Left hindlimb (tissue), 1 donor: ENCODE results near the gene GPAT2.
A peak's percentile ranks its signal among the peaks of the same experiment; 100 is the strongest.
"Not testable (repeated sequence)": the region's sequence is repeated elsewhere in the genome, so short reads cannot be mapped to it uniquely, and the experiment has no call there.

ENCODE experiments used
- DNase-seq: peaks from one replicate; pipeline ENCODE4 v3.0.0-alpha.2; 2018

The GPAT2 gene

DNA sequence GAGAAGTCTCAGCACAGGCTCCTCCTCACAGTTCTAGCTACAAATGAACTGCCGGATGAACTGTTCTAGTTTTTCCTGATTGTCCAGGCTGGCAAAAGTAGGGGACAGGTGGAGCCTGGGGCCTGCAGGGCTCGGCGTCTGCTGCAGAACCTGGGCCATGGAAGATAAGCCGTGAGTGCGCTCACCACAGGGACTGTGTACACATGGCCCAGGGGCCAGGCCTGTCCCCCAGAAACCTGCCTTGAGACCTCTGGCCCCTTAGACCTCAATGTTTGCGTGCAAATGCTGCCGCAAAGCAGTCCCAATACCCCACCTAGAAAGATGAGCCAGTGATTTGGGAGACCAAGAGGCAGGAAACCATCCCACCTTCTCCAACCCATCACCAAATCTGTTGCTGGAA lies 12.6 kb downstream of the GPAT2 start:
- DNase-seq = not testable (repeated sequence)

GRCh38 chr2:96021142-96021541 lies 13.6 kb downstream of the GPAT2 start:
- not testable (repeated sequence) for DNase-seq

DNA sequence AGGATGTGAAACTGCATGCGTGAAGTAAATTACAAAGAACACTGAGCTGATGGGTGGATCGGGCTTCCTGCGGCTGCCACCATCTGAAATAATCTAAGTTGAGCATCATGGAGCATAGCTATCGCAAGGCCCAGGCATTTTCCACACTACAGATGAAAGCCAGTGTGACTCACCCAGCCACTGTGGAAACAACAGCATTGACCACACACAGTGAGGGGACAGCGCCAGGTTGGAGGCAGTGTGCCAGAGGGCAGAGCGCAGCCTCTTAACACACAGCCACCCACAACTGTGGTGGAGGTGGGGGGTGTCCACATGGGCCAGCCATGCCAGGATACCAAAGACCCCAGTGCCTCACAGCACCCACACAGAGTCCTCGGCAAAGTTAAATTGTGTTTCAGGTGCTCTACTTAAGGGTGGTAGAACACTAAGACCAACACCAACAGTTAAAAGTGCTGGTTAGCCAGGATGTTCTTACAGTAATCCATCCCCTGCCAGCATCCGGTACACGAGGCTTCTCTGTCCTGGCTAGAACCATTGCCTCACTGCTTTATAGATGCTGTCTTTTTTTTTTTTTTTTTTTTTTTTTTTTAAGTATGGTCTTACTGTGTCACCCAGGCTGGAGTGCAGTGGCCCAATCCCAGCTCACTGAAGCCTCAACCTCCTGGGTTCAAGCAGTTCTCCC lies 14.7 kb downstream of the GPAT2 start:
- not testable (repeated sequence) for DNase-seq

- not testable (repeated sequence) for DNase-seq
Measured at GRCh38 chr2:96016321-96016720, 18.4 kb downstream of the GPAT2 start.

DNA sequence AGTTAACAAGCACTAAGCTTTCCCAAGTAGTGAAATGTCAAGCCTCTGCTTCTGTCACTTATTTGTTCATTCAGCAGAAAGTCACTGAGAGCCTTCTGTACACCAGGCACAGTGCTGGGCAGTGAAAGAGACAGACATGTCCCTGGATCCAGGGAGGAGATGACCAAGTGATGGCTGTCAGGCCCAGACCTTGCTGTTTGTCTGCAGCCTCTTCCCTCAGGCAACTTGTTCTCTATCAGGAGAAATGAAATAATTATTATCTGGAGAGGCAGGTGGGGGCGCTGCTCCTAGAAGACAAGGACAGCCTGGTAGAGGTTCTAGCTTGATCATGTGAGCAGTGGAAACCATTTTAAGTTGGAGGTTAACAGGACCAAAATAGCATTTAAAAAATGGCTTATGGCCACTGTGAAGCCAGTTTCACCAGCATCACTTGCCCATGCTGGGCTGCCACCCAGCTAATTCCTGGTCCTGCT lies 21.9 kb downstream of the GPAT2 start:
- DNase-seq = not testable (repeated sequence)

DNA sequence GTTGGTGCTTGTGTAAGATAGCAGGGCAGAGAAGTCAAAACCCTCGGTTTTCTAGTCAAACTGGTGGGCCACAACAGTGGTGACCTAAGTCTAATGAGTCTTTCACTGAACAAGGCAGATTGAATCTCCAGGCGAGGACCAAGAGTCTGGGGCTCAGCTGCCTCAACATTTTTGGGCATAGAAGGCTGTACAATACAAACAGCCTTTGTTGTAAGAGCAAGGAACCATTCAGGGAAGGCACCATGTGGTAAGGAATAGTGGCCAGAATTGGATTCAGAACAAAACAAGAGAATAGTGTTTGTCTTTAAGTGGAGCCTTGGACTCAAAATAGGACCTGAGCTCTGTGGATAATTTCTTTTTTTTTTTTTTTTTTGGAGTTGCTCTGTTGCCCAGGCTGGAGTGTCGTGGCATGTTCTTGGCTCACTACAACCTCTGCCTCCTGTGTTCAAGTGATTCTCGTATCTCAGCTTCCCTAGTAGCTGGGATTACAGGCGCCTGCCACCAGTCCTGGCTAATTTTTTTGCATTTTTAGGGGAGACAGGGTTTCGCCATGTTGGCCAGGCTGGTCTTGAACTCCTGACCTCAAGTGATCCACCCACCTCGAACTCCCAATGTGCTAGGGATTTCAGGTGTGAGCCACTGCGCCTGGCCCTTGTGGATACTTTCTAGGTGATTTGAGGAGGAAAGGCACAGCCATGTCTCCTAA lies 22.5 kb downstream of the GPAT2 start:
- not testable (repeated sequence) for DNase-seq

GRCh38 chr2:96011129-96011455 lies 23.6 kb downstream of the GPAT2 start:
- DNase-seq = not testable (repeated sequence)

- DNase-seq = peak; percentile 93
Measured at GRCh38 chr2:96010320-96011128, 24.2 kb downstream of the GPAT2 start.

DNA sequence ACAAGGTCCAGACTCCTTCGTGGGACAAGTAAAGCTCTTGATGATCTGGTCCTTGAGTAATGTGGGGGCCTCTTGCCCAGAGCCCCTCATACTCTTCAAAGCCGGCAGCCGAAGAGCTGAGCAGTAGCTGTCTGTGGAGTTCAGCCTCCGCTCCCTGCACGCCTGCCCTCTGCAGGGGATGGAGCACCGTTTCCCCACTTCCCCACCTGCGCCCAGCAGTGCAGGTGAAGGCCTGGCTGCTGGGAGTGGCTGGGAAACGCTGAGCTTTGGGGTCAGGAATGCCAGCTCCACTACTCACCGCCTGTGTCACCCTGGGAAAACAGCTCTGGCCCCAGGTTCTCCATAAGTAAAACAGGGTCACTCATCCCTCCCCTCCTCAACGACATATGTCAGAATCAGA lies 24.9 kb downstream of the GPAT2 start:
- not testable (repeated sequence) for DNase-seq

DNA sequence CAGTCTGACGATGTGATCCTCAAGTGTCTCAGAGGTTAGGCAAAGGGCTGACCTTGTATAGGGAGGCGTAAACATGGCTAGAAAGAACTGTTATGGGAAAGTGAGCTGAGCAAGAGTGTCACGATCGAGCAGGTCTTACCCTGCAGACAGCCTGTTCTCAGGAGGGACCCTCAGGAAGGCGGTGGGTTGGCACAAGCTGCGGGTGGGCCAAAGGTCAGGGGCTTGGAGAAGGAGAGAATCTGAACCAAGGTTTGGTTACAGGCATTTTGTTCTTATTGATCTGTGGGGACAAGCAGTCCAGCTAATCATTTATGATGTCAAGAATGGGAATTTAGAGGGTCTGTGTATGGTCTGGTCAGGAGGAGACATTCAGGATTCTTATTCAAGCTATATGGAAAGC lies 26.7 kb downstream of the GPAT2 start:
- not testable (repeated sequence) for DNase-seq

DNA sequence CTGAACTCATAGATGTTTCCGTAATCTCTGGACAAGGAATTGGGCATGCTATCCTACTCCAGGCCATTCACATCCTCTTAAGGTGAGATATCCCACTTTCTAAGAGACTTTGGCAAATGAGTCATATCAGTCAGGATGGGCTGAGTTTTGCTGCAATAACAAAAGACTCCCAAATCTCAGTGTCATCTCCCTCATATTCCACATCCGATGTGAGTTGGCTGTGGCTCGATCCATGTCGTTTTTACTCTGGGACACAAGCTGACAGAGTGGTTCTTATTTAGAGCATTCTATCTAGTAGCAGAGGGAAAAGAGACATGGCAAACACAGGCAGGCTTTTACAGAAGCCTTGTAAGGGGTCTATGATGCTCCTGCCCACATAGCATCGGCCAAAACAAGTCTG lies 28.5 kb downstream of the GPAT2 start:
- DNase-seq = not testable (repeated sequence)

- DNase-seq = peak; percentile 58
Measured at GRCh38 chr2:95992520-95993272, 42.0 kb downstream of the GPAT2 start.

DNA sequence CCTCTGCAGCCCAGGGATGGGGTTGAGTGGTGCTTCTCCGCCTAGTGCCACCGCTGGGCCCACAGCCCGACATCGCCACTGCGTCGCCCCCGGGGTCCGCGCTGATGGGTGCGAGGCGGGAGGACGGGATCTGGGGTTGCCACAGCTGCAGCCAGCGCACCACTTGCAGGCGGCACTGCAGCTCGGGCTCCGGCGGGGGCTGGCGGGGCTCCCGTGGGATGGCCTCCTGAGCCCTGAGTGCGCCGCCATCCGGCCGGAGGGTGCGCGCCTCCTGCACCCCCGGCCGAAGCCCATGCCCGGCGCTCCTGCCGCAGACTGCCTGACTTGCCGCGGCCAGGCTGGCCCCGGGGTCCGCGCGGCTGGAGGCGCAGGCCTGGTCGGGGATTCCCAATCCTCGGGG lies 42.6 kb downstream of the GPAT2 start:
- not testable (repeated sequence) for DNase-seq

DNA sequence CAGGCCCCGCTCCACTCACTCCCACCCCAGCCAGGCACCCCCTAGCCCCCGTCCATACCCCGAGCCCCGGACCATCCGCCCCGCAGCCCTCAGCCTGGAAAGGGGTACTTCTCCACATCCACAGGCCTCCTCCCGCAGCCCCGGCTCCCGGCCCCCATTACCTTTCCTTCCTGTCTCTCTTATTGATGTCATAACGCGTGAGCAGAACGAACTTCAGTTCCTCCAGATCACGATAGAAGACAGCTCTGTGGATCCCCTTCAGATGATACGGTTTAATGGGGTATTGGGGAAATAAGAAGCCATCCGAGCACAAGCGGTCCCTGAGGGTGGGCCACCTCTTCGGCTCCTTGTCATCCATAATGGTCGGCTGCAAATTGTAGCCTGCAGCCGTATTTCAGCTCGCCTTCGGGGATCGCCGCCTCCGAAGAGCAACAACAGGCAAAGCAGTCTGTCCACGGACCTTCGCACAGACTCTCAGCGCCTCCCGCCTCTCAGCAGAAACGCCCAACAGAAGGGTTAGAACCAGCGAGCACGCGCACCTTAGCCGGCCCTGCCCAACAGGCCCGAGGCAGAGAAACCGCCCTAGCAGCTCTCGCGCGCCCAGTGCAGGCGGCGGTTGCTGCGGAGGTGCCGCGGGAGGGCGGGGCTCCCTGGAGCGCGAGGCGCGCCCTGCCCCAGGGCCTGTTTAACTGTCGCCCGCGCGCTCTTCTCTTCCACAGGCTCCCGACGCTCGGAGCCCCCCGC lies 43.2 kb downstream of the GPAT2 start, which contains the start of gene ANKRD36C:
TSS of gene ANKRD36C (minus strand) at position 474 of the 744 bp plus-strand sequence. CDS start at position 358, 116 bp downstream.
- DNase-seq = not testable (repeated sequence)

DNA sequence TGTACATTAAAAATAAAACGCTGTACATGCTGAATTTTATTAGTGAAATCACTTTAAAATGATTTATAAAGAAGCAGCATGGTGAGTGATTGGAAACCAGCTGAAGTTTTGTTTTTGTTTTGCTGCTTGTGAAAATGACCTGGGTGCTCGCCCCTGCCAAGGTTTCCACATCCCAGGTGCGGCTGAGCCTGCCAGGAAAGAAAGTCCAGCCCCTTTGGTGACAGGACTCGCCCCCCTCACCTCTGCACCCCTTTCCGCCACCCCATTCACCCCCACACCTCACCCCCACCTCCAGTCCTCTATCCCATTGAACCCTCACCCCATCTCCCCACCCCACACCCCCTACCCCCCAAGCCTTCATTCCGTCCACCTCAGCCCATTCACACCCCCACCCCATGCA lies 43.8 kb downstream of the GPAT2 start:
- not testable (repeated sequence) for DNase-seq
